ENCODE results near the gene CYP46A1. TPM values are rescaled to one million over a fixed set of nuclear protein-coding genes. Genes with fewer than 3 reads are reported as not detected.

Gene CYP46A1
- total and polyA plus RNA-seq, 2 experiments from 2014 or later: 0.22 to 0.29 TPM

GRCh38 chr14:99727096-99727870 is 43.2 kb downstream of the CYP46A1 start:
- H3K27me3 ChIP-seq (replicated peaks; ENCODE audit: insufficient read depth): peaks cover 7% of the 10 kb centered on the region; the same call in 1 of the 2 replicates
- no peak overlapping the region for H3K27ac ChIP-seq
- no peak overlapping the region for H3K4me2 ChIP-seq (ENCODE audit: unreplicated experiment)
- no peak overlapping the region for H2AFZ ChIP-seq
- in situ Hi-C loops (cut with MboI): no loop called here
- H3K4me1 ChIP-seq (ENCODE audit: insufficient read depth): no peaks in the 10 kb centered on the region
- TF ChIP-seq EZH2 (IDR thresholded peaks at IDR 0.05; ENCODE audit: insufficient read depth, poor library complexity, severe bottlenecking) (no peak), EZH2phosphoT487 (IDR thresholded peaks at IDR 0.05; ENCODE audit: insufficient read depth, low read depth) (no peak)
- 76 to 79% methylated on average over 25 of the region's 25 CpGs for WGBS, 2 experiments (ENCODE audit: low coverage in 1 of 2, low lambda C conversion rate in 2 of 2, missing lambda C conversion rate in 2 of 2)
- H3K9me2 ChIP-seq (ENCODE audit: insufficient read depth): no peaks in the 10 kb centered on the region
- no peaks in the 10 kb centered on the region for H3K79me2 ChIP-seq (ENCODE audit: insufficient read depth)
- H3F3A ChIP-seq (ENCODE audit: insufficient read depth): no peaks in the 10 kb centered on the region
- no peak overlapping the region for H3K4me3 ChIP-seq
- no peak overlapping the region for H3K9ac ChIP-seq
- H3K36me3 ChIP-seq (ENCODE audit: low read depth): no peaks in the 10 kb centered on the region
- DNase-seq: no peak
- H4K20me1 ChIP-seq (ENCODE audit: insufficient read depth): no peaks in the 10 kb centered on the region
- no peaks in the 10 kb centered on the region for H3K9me3 ChIP-seq (ENCODE audit: low read depth)

GRCh38 chr14:99728231-99728920 is 44.3 kb downstream of the CYP46A1 start:
- Histone ChIP-seq H3K27me3 (replicated peaks; ENCODE audit: insufficient read depth) (peaks cover 4% of the 10 kb centered on the region; the same call in 1 of the 2 replicates), H3K9me3 (ENCODE audit: low read depth) (no peaks in the 10 kb centered on the region), H3K9me2 (ENCODE audit: insufficient read depth) (no peaks in the 10 kb centered on the region), H3K4me3 (no peak overlapping the region), H2AFZ (no peak overlapping the region), H3K4me1 (ENCODE audit: insufficient read depth) (no peaks in the 10 kb centered on the region), H3K9ac (no peak overlapping the region), H3K27ac (no peak overlapping the region), H3K4me2 (ENCODE audit: unreplicated experiment) (no peak overlapping the region), H3F3A (ENCODE audit: insufficient read depth) (no peaks in the 10 kb centered on the region), H4K20me1 (ENCODE audit: insufficient read depth) (no peaks in the 10 kb centered on the region), H3K79me2 (ENCODE audit: insufficient read depth) (no peaks in the 10 kb centered on the region), H3K36me3 (ENCODE audit: low read depth) (no peaks in the 10 kb centered on the region)
- no peak for DNase-seq
- in situ Hi-C loops (cut with MboI): no loop called here
- 66 to 70% methylated on average over 16 of the region's 16 CpGs for WGBS, 2 experiments (ENCODE audit: low coverage in 1 of 2, low lambda C conversion rate in 2 of 2, missing lambda C conversion rate in 2 of 2)
- TF ChIP-seq EZH2phosphoT487 (IDR thresholded peaks at IDR 0.05; ENCODE audit: insufficient read depth, low read depth) (no peak), EZH2 (IDR thresholded peaks at IDR 0.05; ENCODE audit: insufficient read depth, poor library complexity, severe bottlenecking) (no peak)

GRCh38 chr14:99728981-99729451 is 44.9 kb downstream of the CYP46A1 start:
- TF ChIP-seq EZH2phosphoT487 (IDR thresholded peaks at IDR 0.05; ENCODE audit: insufficient read depth, low read depth) (no peak), EZH2 (IDR thresholded peaks at IDR 0.05; ENCODE audit: insufficient read depth, poor library complexity, severe bottlenecking) (no peak)
- 46 to 58% methylated on average over 4 of the region's 4 CpGs for WGBS, 2 experiments (ENCODE audit: low coverage in 1 of 2, low lambda C conversion rate in 2 of 2, missing lambda C conversion rate in 2 of 2)
- no peaks in the 10 kb centered on the region; the same call in 1 of the 2 replicates for H3K27me3 ChIP-seq (replicated peaks; ENCODE audit: insufficient read depth)
- in situ Hi-C loops (cut with MboI): no loop called here
- H3K36me3 ChIP-seq (ENCODE audit: low read depth): no peaks in the 10 kb centered on the region
- no peaks in the 10 kb centered on the region for H3K79me2 ChIP-seq (ENCODE audit: insufficient read depth)
- no peak overlapping the region for H3K4me3 ChIP-seq
- no peak overlapping the region for H3K27ac ChIP-seq
- no peak overlapping the region for H3K9ac ChIP-seq
- H3K4me1 ChIP-seq (ENCODE audit: insufficient read depth): no peaks in the 10 kb centered on the region
- no peaks in the 10 kb centered on the region for H3F3A ChIP-seq (ENCODE audit: insufficient read depth)
- H3K4me2 ChIP-seq (ENCODE audit: unreplicated experiment): no peak overlapping the region
- no peaks in the 10 kb centered on the region for H3K9me2 ChIP-seq (ENCODE audit: insufficient read depth)
- no peaks in the 10 kb centered on the region for H4K20me1 ChIP-seq (ENCODE audit: insufficient read depth)
- DNase-seq: no peak
- no peak overlapping the region for H2AFZ ChIP-seq
- no peaks in the 10 kb centered on the region for H3K9me3 ChIP-seq (ENCODE audit: low read depth)

- TF ChIP-seq EZH2phosphoT487 (IDR thresholded peaks at IDR 0.05; ENCODE audit: insufficient read depth, low read depth): no peak
- TF ChIP-seq EZH2 (IDR thresholded peaks at IDR 0.05; ENCODE audit: insufficient read depth, poor library complexity, severe bottlenecking): no peak
- H4K20me1 ChIP-seq (ENCODE audit: insufficient read depth): no peaks in the 10 kb centered on the region
- H3K4me1 ChIP-seq (ENCODE audit: insufficient read depth): no peaks in the 10 kb centered on the region
- no peaks in the 10 kb centered on the region for H3K9me2 ChIP-seq (ENCODE audit: insufficient read depth)
- peak overlapping the region; percentile 81 for H3K4me3 ChIP-seq
- peak overlapping the region; percentile 88 for H2AFZ ChIP-seq
- DNase-seq: peak; percentile 66
- no peaks in the 10 kb centered on the region for H3K36me3 ChIP-seq (ENCODE audit: low read depth)
- 4 to 6% methylated on average over 47 to 59 of the region's 75 CpGs for WGBS, 2 experiments (ENCODE audit: low coverage in 1 of 2, low lambda C conversion rate in 2 of 2, missing lambda C conversion rate in 2 of 2)
- no peaks in the 10 kb centered on the region; the same call in 1 of the 2 replicates for H3K27me3 ChIP-seq (replicated peaks; ENCODE audit: insufficient read depth)
- H3K79me2 ChIP-seq (ENCODE audit: insufficient read depth): no peaks in the 10 kb centered on the region
- in situ Hi-C loops (cut with MboI): no loop called here
- no peak overlapping the region for H3K27ac ChIP-seq
- H3K9ac ChIP-seq: peak overlapping the region; percentile 77
- no peaks in the 10 kb centered on the region for H3K9me3 ChIP-seq (ENCODE audit: low read depth)
- no peaks in the 10 kb centered on the region for H3F3A ChIP-seq (ENCODE audit: insufficient read depth)
- H3K4me2 ChIP-seq (ENCODE audit: unreplicated experiment): peak overlapping the region; percentile 86
Observed at GRCh38 chr14:99729991-99730875, 46.1 kb downstream of the CYP46A1 start.

Data from GM23248 (cell line).